Activated T-cell treated with anti-CD3 and anti-CD28 coated beads for 48 hours (primary cell): Measurements from ENCODE around the gene UBE2L3.

Experiments used
- DNase-seq: peaks from one replicate; pipeline ENCODE4 v3.0.0-alpha.2; 2020; ENCODE audit warnings: low read depth

Gene UBE2L3

GRCh38 chr22:21646608-21647590, 79.4 kb downstream of the UBE2L3 start:
- DNase-seq = peak; percentile 60

GRCh38 chr22:21650280-21650679, 82.8 kb downstream of the UBE2L3 start:
- no peak for DNase-seq

DNA sequence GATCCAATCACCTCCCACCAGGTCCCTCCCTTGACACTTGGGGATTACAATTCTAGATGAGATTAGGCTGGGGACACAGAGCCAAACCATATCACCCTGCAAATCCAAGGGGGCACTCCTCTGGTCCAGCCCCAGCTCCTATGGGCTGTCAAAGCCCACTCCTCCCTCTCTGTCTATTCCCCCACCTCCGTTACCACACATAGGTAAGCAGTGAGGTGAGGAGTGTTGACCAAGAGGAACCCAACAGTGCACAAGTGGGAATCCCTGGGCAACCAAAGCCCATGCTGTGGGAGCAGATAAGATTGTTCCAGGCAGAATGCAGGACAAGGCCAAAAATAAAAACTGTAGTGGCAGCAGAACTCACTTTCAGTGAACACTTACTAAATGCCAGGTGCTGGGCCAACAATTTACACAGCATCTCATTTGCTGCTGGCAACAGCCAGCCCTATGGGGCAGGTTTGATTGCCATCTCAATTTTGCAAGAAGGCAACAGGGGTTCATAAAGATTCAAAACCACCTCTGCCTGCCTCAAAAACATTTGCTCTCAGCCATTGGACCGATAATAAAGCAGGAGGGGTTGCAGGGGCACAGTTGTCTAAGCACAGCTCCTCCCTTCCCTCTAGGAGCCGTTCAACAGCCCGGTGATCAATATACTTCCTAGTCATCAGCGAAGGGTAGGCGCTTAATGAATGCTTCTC, 83.5 kb downstream of the UBE2L3 start:
- DNase-seq = no peak

DNA sequence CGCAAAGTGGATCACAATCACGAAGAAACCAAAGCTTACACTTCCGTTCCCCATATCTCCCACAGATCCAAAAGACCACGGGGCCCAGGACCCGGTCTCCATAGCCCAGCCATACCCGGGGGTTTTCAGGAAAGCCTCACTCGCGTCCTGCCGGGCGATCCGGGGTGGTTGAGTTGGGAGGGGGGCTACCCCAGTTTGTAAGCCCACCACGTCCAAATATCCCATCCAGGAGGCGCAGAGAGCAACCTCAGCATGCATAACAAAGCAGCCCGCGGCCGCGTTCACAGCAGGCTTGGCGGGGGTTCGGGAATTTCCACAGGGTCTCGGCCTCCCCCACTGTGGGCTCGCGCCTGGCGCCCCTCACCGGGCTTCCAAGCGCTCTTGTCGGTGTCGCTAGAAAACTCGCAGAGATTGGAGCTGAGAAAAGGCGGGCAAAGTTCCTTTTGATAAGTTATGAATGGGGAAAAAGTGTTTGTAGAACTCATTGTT, 84.1 kb downstream of the UBE2L3 start:
- DNase-seq = no peak

- peak; percentile 86 for DNase-seq
Measured at GRCh38 chr22:21652010-21652546, 84.6 kb downstream of the UBE2L3 start.

GRCh38 chr22:21652547-21653545, 85.3 kb downstream of the UBE2L3 start:
- no peak for DNase-seq

GRCh38 chr22:21657020-21657359, 89.5 kb downstream of the UBE2L3 start:
- DNase-seq = no peak

- DNase-seq = peak; percentile 78
Measured at GRCh38 chr22:21657360-21658032, 90.0 kb downstream of the UBE2L3 start.

DNA sequence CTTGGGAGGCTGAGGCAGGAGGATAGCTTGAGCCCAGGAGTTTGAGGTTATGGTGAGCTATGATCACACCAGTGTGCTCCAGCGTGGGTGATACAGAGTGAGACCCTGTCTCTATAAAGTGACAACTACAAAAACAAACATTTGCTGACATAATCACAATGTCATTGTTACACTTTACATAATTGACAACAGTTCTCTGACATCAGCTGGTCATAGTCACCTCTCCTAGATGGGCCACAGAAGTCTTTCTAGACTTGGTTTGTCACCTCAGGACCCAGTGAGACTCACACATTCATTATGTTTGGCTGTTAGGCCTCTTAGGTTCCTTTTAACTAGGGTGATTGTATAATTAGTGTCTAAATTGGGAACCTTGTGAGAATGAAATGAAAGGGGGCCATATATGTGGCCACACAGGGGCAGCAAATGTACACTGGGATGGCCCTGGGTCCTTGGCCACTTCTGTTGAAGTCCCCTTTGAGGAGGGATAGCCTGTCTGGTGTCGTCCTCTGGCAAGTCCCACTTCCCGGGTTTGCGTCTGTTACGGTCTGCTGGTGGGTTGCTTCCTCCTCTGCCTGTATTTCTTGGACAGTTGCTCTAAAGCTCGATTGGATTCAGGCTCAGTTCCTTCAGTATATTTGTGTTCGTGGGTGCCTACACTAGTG, 92.5 kb downstream of the UBE2L3 start:
- no peak for DNase-seq

DNA sequence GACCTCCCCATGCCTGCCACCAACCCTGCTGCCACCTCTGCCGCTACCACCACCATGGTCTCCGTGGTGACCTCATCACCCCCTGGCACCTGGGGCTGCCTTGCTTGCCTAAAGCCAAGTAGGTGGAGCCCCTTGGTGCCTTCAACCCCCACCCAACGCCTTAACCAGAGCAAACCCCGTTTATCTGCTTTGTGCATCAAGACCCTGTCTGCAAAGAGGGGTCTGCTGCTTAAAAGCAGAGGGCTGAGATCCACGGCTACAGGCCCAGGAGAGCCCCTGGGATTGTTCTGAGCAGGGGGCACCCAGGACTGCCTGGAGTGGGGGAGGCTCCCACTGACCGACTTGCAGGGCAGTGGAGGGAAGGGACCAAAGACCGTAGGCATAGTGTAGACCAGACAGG, 93.4 kb downstream of the UBE2L3 start:
- no peak for DNase-seq

DNA sequence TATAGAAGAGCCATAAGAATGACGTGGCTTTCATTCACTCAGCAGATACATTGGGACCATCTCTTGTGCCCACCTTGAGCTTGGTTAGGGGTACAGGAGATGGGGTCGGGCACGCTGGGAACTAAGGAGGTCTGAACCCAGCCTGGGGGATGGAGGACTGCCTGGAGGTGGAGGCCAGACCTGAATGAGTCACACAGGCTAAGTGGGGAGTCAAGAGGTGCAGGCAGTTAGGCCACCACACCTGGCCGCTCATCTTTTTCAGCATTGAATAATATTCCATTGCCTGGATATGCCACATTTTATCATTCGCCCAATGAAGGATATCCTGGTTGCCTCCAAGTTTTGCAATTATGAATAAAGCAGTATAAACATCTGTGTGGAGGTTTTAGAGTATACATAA, 94.5 kb downstream of the UBE2L3 start:
- DNase-seq = no peak

DNA sequence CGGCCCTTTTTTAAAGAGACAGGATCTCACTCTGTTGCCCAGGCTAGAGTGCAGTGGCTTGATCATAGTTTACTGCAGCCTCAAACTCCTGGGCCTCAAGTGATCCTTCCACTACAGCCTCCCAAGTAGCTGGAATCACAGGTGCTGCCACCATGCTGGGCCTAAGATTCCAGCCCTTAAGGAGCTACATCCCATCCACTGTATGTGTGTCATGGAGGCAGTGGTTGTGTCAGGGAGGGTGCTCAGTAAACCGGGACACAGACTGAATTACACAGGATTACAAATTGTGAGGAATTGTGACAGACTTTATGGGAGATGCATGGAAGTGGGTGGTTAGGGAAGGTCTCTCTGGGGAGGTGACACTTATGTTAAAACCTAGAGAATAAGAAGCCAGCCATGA, 96.2 kb downstream of the UBE2L3 start:
- DNase-seq = no peak

DNA sequence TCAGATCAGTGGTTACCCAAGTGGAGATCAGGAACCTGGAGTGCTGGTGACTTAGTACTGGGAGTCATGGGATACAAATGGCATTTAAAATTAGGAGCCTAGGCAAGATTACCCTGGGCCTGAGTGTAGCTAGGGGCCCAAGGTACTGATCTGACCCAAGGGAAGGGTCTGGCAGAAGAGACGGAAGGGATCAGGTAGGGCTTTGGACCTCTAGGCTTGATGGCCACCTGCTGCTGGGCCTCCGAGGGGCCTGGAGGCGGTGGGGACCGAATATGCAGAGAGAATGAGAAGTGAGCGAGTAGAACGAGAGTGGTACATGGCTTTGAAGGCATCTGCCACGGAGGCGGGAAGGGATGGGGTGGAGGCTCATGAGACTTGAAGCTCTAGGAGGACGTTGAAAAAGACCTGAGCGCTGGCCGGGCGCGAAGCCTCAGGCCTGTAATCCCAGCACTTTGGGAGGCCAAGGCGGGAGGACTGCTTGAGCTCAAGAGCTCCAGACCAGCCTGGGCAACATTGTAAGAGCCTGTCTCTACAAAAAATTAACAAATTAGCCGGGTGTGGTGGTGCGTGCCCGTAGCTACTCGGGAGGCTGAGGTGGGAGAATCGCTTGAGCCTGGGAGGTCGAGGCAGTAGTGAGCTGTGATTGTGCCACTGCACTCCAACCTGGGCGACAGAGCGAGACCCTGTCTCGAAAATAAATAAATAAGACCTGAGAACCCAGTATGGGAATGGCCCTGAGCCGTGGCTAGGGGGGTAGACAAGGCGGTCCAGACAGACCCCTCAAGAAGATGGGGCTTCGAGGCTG, 97.7 kb downstream of the UBE2L3 start:
- no peak for DNase-seq

DNA sequence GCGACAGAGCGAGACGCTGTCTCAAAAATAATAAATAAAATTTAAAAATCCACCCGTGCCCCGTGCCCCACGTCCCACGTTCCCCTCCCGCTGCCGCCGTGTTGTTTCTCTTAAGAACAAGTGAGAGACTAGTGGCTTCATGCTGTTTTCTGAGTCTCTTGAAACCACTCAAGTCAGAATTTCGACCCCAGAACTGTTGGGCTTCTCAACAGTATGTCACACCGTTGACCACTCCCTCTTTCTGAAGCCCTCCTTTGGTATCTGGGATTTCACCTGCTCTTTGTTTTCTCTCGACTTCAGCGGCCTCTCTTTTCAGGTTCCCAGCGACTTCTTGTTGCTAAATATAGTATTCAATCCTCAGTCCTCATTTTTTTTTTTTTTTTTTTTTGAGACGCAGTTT, 99.3 kb downstream of the UBE2L3 start:
- no peak for DNase-seq

DNA sequence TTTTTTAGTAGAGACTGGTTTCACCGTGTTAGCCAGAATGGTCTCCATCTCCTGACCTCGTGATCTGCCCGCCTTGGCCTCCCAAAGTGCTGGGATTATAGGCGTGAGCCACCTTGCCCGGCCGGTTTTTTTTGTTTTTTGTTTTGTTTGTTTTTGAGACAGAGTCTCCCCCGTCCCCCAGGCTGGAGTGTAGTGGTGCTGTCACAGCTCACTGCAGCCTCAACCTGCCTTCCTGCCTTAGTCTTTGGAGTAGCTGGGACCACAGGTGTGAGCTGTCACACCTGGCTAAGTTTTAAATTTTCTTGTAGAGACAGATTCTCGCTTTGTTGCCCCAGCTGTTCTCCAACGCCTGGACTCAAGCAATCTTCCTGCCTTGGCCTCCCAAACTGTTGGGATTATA, 101.5 kb downstream of the UBE2L3 start:
- DNase-seq = no peak

DNA sequence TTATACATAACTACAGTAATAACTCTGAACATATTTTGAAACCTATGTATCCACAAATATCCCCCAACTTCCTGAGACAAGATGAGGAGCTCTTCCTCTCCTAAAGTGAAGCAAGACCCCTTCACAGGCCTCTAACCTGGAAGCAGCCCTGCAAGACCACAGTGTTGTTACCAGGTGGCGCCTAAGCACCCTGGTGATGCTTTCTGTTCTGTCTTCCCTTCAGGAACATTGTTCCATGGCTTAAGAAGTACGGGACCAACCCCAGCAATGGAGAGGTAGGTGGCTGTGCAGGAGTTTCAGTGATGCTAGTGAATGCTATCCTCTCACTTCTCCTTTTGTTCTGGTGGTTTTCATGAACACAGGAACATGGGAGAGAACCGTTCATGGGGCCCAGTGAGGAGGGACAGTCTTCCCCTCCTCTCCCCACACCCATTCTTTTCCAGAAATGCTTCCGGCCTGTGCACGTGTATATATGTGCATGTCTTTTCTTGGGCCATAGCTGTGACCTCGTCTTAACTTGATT, 104.7 kb downstream of the UBE2L3 start:
- DNase-seq = no peak
